Measurements from ENCODE around the gene OCA2. TPM values are rescaled to one million over a fixed set of nuclear protein-coding genes. Genes with fewer than 3 reads are reported as not detected.

Gene OCA2
- total and polyA plus RNA-seq, 2 of the 8 experiments (the other 6 are each of a cell fraction or from before 2014, with no cell fraction given), result 0.20 TPM

DNA sequence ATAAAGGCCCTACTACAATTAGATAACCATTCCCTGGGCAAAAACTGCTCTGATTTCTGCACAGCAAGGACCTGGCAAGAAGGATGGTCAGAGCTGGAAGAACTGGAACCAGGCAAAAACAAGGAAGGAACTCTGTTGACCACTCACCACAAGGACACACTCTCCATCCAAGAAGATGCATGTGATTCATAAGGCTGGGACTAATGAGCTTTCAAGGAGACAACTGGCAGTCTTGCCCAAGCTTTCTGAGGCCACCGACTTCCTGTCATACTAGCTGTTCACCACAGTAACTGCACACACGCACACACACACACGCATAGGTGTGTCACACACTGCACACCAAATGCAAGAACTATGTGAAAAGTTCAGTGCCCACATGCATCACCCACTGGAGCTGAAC, 256.6 kb downstream of the OCA2 start:
- no peak for DNase-seq (ENCODE audit: low read depth in 1 of 2, low spot score in 2 of 2)
- no peak for FAIRE-seq
- no peaks in the 10 kb centered on the region for H3K23me2 ChIP-seq (ENCODE audit: low read depth, low read length)
- H3K4me3 ChIP-seq (ENCODE audit: extremely low read depth in 1 of 4, insufficient read depth in 2 of 4, low read depth in 3 of 4, low read length in 4 of 4), result no peak overlapping the region
- H2BK5ac ChIP-seq (ENCODE audit: low read depth, low read length), result no peak overlapping the region
- no peak overlapping the region for H3K4me2 ChIP-seq (ENCODE audit: insufficient read depth in 1 of 2, low read depth in 2 of 2, low read length in 2 of 2)
- H3K56ac ChIP-seq (replicated peaks; ENCODE audit: insufficient read length, low read depth, low read length), result no peak overlapping the region
- H2BK20ac ChIP-seq (ENCODE audit: low read length), result no peak overlapping the region
- H4K20me1 ChIP-seq (replicated peaks in 1 of 2; ENCODE audit: control insufficient read depth in 1 of 2, insufficient read depth in 2 of 2, low read length in 2 of 2), result no peaks in the 10 kb centered on the region
- H3K27me3 ChIP-seq (replicated peaks in 1 of 4; ENCODE audit: control insufficient read depth in 3 of 4, extremely low read depth in 1 of 4, insufficient read depth in 3 of 4, low read length in 3 of 4), result no peaks in the 10 kb centered on the region
- no peak overlapping the region for H2BK15ac ChIP-seq (ENCODE audit: low read length)
- H3K23ac ChIP-seq (ENCODE audit: insufficient read length), result no peak overlapping the region
- peaks cover 0 to 1% (median 0%) of the 10 kb centered on the region in 4 experiments; a peak in 1 of 7 replicates for H3K4me1 ChIP-seq (replicated peaks in 1 of 4; ENCODE audit: control insufficient read depth in 3 of 4, insufficient read depth in 4 of 4, low read length in 3 of 4)
- H3K79me1 ChIP-seq (ENCODE audit: low read depth, low read length), result no peaks in the 10 kb centered on the region
- TF ChIP-seq NANOG (IDR thresholded peaks at IDR 0.05; ENCODE audit: insufficient read depth, low read depth, low read length, poor library complexity, severe bottlenecking) (no peak), RXRA (IDR thresholded peaks at IDR 0.05; ENCODE audit: insufficient read depth, low read depth, low read length) (no peak), RFX5 (IDR thresholded peaks at IDR 0.05; ENCODE audit: borderline replicate concordance, low read depth, low read length) (no peak), TAF7 (optimal IDR thresholded peaks at IDR 0.05; ENCODE audit: borderline replicate concordance, low read depth, low read length) (no peak), HDAC2 (IDR thresholded peaks at IDR 0.05; ENCODE audit: borderline replicate concordance in 1 of 2, low read depth in 2 of 2, low read length in 2 of 2) (no peak), JUN (IDR thresholded peaks at IDR 0.05; ENCODE audit: low read depth, low read length) (no peak), MAFK (IDR thresholded peaks at IDR 0.05; ENCODE audit: low read depth, low read length) (no peak)
- TF ChIP-seq, protein P1, sequence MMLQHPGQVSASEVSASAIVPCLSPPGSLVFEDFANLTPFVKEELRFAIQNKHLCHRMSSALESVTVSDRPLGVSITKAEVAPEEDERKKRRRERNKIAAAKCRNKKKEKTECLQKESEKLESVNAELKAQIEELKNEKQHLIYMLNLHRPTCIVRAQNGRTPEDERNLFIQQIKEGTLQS (IDR thresholded peaks at IDR 0.05; ENCODE audit: insufficient read depth, low read depth, low read length), result no peak
- H3K27ac ChIP-seq (ENCODE audit: low read depth, low read length), result no peak overlapping the region
- no peak overlapping the region for H2BK12ac ChIP-seq (ENCODE audit: low read depth, low read length)
- no peak overlapping the region for H2BK120ac ChIP-seq (replicated peaks; ENCODE audit: low read depth, low read length)
- POLR2A ChIA-PET (ENCODE audit: partially characterized antibody), result no interaction called here
- H3K36me3 ChIP-seq (ENCODE audit: control insufficient read depth in 2 of 4, insufficient read depth in 4 of 4, low read length in 3 of 4), result no peaks in the 10 kb centered on the region
- no peaks in the 10 kb centered on the region for H3K9me3 ChIP-seq (ENCODE audit: insufficient read depth in 2 of 2, low read depth in 1 of 2, low read length in 1 of 2)
- no peak overlapping the region for H3K14ac ChIP-seq (ENCODE audit: insufficient read length)
- H3K4ac ChIP-seq (replicated peaks; ENCODE audit: insufficient read length, low read depth, low read length), result no peak overlapping the region
- CTCF ChIA-PET (ENCODE audit: partially characterized antibody), result interaction anchor here (0.7 kb wide), 1 partner anchor 10 kb away, joined by 3 read pairs; no protein-coding TSS in a partner anchor
- no peak overlapping the region for H3K9ac ChIP-seq (replicated peaks in 1 of 4; ENCODE audit: extremely low read depth in 1 of 4, low read depth in 3 of 4, low read length in 3 of 4)
- H4K5ac ChIP-seq (ENCODE audit: insufficient read length, low read depth, low read length), result no peak overlapping the region
- 88% methylated on average over 3 of the region's 3 CpGs; no CpG with 5 or more reads in 1 of the 2 experiments for WGBS, 2 experiments (ENCODE audit: extremely low coverage in 1 of 2, insufficient coverage in 1 of 2, insufficient read length in 1 of 2, insufficient replicate concordance in 2 of 2, low coverage in 1 of 2, low lambda C conversion rate in 2 of 2, missing lambda C conversion rate in 1 of 2)
- H3K79me2 ChIP-seq (ENCODE audit: control insufficient read depth in 1 of 2, insufficient read depth in 2 of 2, low read length in 2 of 2), result no peaks in the 10 kb centered on the region
- H4K91ac ChIP-seq (replicated peaks; ENCODE audit: insufficient read length, low read length), result no peak overlapping the region
- H2AK5ac ChIP-seq (ENCODE audit: low read depth, low read length), result no peak overlapping the region
- H4K8ac ChIP-seq (ENCODE audit: extremely low read depth, insufficient read depth, low read length), result no peak overlapping the region
- no peak overlapping the region for H2AFZ ChIP-seq (ENCODE audit: low read length)
- H3K18ac ChIP-seq (ENCODE audit: extremely low read depth, low read length), result no peak overlapping the region

Measured in H1 (cell line).